Stimulated activated CD8-positive, alpha-beta memory T cell treated with anti-CD3 and anti-CD28 coated beads, Interleukin-2, amount 100 ng/mL, for 48 hours (primary cell): ENCODE data around the gene OR6J1.
"Not testable (repeated sequence)": the region's sequence is repeated elsewhere in the genome, so short reads cannot be mapped to it uniquely, and the experiment has no call there.

Experiments
- DNase-seq, 2 donors: peaks; one replicate each; pipeline ENCODE4 v3.0.0-alpha.2; 2020; ENCODE audit warnings: low read depth in 2 of 2

OR6J1 gene

DNA sequence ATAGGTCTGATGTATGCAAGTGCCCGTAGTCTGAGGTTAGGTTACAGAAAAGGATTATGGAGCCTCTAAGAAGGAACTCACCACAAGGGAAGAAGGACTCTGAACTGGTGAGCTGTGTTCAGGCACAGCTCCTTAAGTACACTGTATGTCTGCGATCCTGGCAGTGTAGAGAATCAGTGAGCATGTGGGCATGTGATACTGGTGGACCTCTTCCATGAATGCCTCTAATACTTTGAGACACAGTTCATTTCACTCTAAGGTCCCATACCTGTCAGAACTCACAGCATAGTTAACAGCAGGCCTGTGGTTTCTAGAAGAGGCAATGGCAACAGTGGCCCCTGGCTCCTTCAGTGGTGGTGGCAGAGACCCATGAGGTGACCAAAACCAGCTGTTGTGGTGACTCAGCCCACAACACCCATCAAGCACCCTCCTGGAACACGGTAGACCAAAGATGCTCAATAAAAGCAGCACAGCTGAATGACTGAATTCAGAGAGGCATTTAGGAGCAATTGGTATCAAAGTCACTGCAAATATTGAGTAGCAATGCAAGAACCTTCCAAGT, 6.9 kb upstream of the OR6J1 start:
- no peak for DNase-seq

DNA sequence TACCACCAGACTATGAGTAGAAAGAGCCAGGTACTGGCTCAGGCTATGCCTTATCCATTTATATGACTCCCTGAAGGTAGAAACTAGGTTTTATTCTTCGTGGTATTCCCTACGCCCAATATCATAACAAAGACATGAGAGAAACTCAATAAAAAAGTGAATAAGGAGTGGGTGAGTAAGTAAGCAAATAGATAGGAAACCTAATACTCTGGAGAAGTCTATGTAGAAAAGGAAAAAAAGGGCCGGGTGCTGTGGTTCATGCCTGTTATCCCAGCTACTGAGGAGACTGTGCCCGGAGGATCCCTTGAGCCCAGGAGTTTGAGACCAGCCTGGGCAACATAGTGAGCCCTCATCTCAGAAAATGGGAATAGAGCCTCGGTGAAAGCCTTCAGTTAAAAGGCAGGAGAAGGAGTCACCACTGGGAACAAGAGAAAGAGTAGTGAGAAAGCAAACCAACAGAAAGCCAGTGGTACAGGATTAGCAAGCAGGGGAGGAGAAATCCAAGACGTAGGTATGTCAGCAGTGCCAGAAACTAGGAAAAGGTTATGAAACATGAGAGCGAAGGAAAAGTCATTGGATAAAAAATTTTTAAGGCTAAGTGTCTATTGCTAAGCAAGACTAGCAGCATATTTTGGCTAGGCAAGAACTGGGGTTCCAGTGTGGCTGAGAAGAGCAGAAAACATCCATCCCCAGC, 6.0 kb upstream of the OR6J1 start:
- no peak for DNase-seq

DNA sequence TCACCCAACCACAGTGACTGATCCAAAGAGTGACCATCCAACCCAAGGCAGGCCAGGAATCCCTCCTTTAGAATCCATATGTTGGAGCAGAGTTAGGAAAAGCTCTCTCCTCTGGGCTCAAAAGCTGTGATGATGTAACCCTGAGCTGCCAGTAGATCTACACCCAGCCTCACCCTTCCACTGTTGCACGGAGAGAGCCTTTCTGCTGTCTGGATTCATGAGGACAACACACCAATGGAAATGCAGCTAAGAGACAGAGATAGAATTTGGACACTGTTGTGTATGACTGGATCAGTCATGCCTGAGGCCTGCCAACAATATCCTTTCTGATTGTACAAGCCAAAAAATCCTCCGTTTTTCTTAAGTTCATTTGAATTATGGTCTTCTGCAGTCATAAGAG, 4.4 kb upstream of the OR6J1 start:
- no peak for DNase-seq

GRCh38 chr14:22646570-22647254, 2.6 kb upstream of the OR6J1 start:
- DNase-seq: no peak

DNA sequence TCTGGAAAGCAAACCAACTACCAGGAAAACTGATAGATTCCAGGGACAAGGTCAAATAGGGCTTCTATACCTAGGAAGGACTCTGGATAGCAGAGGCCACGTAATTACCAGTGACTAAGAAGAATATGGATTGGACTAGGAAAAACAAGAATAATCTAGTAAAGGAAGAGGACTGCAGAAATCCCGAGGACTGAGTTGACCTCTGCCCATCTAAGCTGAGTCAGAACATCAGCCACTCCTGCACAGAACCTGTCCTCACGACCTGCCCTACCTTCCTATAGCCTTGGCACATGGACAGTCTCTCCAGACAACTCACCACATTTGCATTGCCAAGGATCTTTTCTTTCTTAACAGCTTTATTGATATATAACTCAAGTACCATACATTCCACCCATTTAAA, 2.3 kb downstream of the OR6J1 start:
- no peak for DNase-seq

DNA sequence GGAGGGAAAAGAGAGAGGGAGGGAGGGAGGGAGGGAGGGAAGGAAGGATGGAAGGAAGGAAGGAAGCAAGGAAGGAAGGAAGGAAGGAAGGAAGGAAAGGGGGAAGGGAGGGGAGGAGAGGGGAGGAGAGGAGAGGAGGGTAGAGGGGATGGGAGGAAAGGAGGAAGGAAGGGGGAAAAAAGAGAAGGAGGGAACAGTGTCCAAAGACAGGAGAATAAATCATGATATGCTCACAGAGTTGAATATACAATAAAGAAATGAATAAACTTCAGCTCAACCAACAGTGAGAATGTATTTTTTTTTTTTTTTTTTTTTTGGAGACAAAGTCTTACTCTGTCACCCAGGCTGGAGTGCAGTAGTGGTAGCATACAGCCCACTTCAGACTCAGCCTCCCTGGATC, 4.0 kb downstream of the OR6J1 start:
- DNase-seq: no peak

- DNase-seq: not testable (repeated sequence)
These were observed 8.2 kb downstream of the OR6J1 start for GRCh38 chr14:22635980-22636379.

GRCh38 chr14:22634233-22634900, 9.8 kb downstream of the OR6J1 start:
- DNase-seq: no peak

- no peak for DNase-seq
These were observed 13.7 kb downstream of the OR6J1 start for GRCh38 chr14:22630486-22630885.

DNA sequence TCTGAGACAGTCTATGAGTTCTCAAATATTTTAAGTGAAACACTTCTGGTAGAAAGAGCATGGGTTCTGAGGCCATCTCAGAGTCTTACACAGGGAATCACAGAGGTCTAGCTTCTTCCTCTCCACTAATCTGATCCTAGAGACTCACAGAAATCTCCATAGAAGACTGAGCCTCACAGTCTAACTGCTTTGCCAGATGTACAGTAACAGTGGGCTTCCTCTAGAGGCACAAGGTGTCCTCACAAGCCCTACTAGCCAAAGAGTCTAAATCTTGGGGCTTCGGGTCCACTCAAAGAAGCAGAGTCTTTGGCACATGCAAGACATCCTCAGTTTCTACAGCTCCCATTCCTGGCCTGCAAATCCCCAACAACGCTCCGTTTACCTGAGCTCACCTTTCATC, 14.1 kb downstream of the OR6J1 start:
- no peak for DNase-seq

DNA sequence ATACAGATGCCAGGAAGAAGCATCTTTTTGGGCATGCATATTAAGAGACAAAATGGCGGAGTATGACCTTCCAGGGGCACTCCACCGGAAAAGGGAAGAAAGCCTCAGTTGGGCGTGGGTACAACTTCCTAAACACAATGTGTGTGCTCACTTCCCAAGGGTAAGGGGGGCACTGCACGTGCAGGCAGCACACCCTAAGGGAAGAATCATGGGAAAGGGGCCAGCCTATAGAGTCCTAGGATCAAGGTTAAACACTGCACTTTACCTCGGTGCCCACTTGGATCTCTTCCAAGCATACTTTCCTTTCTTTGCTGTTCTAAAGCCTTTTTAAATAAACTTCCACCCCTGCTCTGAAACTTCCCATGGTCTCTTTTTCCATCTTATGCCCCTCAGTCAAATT, 14.8 kb downstream of the OR6J1 start:
- DNase-seq: no peak

DNA sequence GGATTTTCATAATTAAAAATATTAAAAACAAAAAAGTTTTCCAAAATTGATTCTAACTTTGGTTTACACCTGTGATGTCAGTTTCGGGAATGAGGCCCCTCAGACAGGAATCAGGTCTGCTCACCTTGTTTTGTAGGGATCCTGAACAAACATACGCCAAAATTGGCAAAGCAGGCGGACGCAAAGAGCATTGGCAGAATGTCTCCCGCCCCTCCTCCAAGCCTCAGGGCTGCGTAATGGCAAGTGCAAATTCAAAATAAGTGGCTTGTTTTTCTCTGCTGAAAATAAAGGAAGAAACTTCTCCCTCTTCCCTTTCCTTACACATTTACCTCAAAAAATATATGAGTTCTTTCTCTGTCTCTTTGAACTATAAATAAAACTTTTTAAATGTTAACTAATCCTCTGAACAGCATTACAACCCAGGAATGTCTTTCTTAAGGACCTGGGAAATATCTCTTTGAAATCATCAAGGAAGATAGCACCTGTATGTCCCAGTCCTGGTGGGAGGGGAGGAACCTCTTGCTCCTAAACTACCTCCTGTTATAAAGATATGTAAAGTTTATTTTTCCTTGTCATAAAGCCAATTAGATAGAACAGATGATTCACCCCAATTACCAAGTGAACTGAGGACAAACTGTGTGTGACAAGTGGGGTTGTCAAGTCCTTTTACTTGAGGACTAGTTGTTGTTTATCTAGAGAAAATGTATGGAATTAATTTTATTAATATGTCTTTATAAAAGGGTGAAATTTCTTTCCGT, 16.5 kb downstream of the OR6J1 start:
- no peak for DNase-seq

DNA sequence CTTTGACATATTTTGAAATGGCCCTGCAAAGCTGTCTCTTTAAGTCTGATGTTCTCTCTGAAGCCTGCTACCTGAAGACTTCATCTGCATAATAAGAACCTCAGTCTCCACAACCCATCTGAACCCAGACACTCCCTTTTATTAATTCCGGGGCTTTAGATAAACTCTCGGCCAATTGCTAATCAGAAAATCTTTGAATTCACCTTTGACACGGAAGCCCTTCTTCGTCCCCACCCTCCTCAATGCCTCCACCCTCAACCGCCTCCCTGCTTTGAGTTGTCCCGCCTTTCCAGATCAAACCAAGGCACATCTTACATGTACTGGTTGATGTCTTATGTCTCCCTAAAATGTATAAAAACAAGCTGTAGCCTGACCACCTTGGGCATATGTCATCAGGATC, 17.6 kb downstream of the OR6J1 start:
- no peak for DNase-seq

DNA sequence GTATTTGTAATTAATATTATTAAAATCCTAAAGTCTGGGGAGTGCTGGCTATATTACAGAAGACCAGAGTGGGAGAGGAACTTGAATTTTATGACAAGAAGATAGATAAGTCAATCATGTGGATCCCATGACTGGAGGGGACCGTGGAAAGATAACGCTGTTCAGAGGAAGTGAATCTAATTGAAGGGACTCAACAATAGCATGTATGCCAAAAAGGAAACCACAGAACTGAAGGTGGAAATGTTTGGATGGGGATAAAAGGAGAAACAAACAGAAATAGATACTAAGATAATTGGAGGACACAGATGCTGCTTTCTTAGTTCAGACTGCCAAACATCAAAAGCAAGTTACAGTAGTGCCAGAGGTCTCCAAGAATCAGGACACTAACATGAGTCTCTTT, 21.1 kb downstream of the OR6J1 start:
- no peak for DNase-seq

- DNase-seq: no peak
These were observed 21.9 kb downstream of the OR6J1 start for GRCh38 chr14:22622255-22622654.

DNA sequence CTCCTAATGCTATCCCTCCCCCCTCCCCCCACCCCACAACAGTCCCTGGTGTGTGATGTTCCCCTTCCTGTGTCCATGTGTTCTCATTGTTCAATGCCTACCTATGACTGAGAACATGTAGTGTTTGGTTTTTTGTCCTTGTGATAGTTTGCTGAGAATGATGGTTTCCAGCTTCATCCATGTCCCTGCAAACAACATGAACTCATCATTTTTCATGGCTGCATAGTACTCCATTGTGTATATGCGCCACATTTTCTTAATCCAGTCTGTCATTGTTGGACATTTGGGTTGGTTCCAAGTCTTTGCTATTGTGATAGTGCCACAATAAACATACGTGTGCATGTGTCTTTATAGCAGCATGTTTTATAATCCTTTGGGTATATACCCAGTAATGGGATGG, 28.4 kb downstream of the OR6J1 start:
- not testable (repeated sequence) for DNase-seq

DNA sequence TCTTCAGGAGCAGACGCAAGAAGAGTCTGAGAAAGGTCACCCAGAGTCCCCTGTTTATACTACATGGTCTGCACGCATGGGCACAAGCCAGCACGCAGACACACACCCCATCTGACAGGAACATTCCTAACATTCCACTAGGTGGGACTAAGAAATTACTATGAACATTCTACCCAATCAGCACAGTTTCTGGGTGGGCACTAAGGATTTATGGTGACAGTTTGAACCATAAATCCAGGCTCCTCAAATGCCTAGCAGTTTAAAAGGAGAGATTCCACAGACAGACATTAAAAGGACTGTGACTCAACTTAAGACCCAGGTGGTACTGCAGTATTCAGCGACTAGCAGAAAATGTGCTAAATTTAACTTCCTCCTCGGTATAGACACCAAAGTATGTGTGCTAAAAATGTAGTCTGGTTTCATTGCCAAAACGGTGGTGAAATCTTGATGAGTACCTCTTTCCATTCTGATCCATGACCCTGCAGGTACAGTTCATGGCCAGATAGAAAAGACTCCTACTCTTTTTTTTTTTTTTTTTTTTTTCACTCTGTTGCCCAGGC, 29.8 kb downstream of the OR6J1 start:
- DNase-seq: no peak

- no peak for DNase-seq
These were observed 30.4 kb downstream of the OR6J1 start for GRCh38 chr14:22613736-22614239.

- no peak for DNase-seq
These were observed 31.0 kb downstream of the OR6J1 start for GRCh38 chr14:22613106-22613695.

GRCh38 chr14:22610931-22611330, 33.2 kb downstream of the OR6J1 start:
- no peak for DNase-seq

GRCh38 chr14:22607291-22607690, 36.9 kb downstream of the OR6J1 start:
- no peak for DNase-seq
